Dermis lymphatic vessel endothelial cell (primary cell): Measurements from ENCODE around the gene C5AR2. TPM values are rescaled to one million over a fixed set of nuclear protein-coding genes. Genes with fewer than 3 reads are reported as not detected.

Experiments used
- total RNA-seq: library from RNA; depleted of rRNA; stranded (reverse); fragments of >200 nt; gene quantifications from 2 replicates; pipeline ENCODE4 v1.2.1, GENCODE V29; 2014

Gene C5AR2
- under 0.01 and 0.11 TPM in 2 replicates for total RNA-seq

DNA sequence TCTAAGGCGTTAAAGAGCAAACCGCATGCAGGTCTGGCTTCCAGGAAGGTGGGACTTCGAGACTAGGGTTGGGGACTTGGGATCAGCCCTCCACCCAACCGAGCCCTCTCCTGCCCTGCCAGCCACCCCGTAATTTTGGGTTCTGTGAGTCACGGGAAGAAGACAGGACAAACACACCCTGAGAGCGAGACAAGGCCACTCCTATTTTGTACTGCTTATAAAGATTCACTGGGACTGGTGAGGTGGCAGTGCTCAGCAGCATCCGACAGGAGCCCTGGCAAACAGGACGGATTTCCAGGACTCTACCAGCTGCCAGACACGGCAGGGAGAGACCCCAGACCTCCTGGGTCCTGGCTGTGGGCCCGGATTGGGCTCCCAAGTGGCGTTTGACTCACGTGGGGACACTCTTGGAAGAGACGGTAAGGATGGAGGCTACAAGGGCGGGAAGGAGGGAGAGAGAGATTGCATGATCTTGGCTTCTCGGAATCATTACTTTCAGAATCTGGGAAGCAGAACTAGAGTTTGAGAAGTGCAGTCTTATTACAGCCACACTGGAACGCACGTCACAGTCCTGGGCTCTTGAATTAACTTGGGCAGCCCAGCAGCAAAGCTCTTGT is at the start of gene C5AR2:
C5AR2 (plus strand) TSS at position 245 of the 617 bp plus-strand sequence. CDS start 8,625 bp downstream, outside the sequence.

GRCh38 chr19:47309608-47310007 is 22.4 kb upstream of the C5AR2 start, which contains the start of gene C5AR1:
Gene C5AR1, plus strand, starts transcription at chr19:47309861. Its CDS starts 35 bp downstream, at chr19:47309896.

GRCh38 chr19:47348819-47349795 is 17.1 kb downstream of the C5AR2 start, which contains the start of gene DHX34:
Gene DHX34, plus strand, starts transcription at chr19:47349315. Its CDS starts 3,716 bp downstream, at chr19:47353031.

Other genes with a start within 250 kb of the C5AR2 start
- gene ZC3H4, start 218.4 kb upstream of the C5AR2 start, total RNA-seq: 7.7 and 9.1 TPM in 2 replicates
- gene SAE1, start 201.3 kb upstream of the C5AR2 start, total RNA-seq: 118 and 142 TPM in 2 replicates
- gene BBC3, start 101.0 kb upstream of the C5AR2 start, total RNA-seq: 12.2 and 17.0 TPM in 2 replicates
- gene CCDC9, start 75.7 kb upstream of the C5AR2 start, total RNA-seq: 3.7 and 3.8 TPM in 2 replicates
- 0.69 and 1.1 TPM in 2 replicates for gene INAFM1, start 57.3 kb upstream of the C5AR2 start, total RNA-seq
- not detected in 2 replicates for gene C5AR1, start 22.3 kb upstream of the C5AR2 start, total RNA-seq
- gene DHX34, start 17.1 kb downstream of the C5AR2 start, total RNA-seq: 3.0 and 6.2 TPM in 2 replicates
- 0.09 and 0.33 TPM in 2 replicates for gene MEIS3, start 87.4 kb downstream of the C5AR2 start, total RNA-seq
- not detected in 2 replicates for gene SLC8A2, start 139.7 kb downstream of the C5AR2 start, total RNA-seq
- gene KPTN, start 152.0 kb downstream of the C5AR2 start, total RNA-seq: 2.7 and 3.4 TPM in 2 replicates
- gene NAPA, start 182.9 kb downstream of the C5AR2 start, total RNA-seq: 59.6 and 70.2 TPM in 2 replicates
- gene ZNF541, start 241.0 kb downstream of the C5AR2 start, total RNA-seq: 0.22 and 0.77 TPM in 2 replicates